GM12873 (cell line): Measurements from ENCODE around the gene AGPAT4.

Source experiments
- TF ChIP-seq, protein P1 (sequence below): IDR thresholded peaks from 2 replicates; pipeline ENCODE4 v1.5.1; 2012; ENCODE audit warnings: low read depth, mild to moderate bottlenecking, moderate library complexity, low read length, control low read depth; ENCODE audit not compliant: insufficient read depth; ENCODE audit errors: missing control alignments

AGPAT4 gene

DNA sequence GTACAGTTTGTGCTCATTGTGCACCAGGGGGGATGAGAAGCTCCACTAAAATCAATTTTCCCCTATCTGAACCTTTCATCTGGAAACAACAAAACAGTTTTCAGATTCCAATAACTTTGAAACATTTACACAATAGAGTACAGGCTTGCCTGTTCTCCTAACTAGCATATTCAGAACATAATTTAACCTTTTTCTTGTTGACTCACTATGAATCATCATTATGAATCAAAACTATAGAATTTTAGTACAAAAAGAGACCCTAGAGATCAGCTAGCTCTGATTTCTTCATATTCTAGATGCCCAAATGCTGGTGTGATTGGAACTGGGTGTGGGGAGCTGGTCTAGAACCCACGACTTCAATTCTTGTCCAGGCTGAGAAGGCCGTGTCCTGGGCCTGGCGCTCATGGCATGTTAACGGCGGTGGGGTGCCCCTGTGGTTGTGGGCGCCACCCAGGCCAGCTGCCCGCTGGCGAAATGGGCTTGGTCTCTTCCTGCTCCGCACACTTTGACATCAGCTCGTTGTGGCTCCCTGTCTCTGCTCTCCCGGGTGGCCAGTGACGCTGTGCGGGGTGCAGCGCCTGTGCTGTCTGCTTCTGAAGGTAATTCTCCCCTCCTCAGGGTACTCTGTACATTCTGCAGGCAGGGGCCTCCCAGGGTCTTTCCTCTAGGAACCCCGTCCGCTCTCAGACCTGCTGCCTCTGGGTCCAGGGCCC lies 29.9 kb upstream of the AGPAT4 start:
- TF ChIP-seq, protein P1, sequence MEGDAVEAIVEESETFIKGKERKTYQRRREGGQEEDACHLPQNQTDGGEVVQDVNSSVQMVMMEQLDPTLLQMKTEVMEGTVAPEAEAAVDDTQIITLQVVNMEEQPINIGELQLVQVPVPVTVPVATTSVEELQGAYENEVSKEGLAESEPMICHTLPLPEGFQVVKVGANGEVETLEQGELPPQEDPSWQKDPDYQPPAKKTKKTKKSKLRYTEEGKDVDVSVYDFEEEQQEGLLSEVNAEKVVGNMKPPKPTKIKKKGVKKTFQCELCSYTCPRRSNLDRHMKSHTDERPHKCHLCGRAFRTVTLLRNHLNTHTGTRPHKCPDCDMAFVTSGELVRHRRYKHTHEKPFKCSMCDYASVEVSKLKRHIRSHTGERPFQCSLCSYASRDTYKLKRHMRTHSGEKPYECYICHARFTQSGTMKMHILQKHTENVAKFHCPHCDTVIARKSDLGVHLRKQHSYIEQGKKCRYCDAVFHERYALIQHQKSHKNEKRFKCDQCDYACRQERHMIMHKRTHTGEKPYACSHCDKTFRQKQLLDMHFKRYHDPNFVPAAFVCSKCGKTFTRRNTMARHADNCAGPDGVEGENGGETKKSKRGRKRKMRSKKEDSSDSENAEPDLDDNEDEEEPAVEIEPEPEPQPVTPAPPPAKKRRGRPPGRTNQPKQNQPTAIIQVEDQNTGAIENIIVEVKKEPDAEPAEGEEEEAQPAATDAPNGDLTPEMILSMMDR = no peak

DNA sequence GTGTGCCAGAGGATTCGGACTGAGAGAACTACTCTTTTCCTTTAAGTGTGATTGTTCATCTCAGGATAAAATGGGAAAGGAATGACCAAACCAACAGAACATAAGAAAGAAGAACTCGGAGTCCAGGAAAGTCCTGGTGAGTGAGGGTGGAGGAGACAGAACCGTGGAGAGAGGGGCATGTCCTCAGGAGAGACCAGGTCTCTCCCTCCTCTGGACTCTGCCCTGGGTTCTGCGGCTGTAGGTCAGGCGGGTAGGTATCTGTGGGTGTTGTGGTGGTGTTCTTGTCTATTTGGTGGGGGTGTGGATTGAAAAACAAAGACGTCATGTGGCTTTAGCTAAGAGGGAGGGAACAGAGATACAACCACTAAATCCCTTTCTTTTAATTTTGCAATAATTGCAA lies 29.1 kb upstream of the AGPAT4 start:
- TF ChIP-seq, protein P1 = no peak

DNA sequence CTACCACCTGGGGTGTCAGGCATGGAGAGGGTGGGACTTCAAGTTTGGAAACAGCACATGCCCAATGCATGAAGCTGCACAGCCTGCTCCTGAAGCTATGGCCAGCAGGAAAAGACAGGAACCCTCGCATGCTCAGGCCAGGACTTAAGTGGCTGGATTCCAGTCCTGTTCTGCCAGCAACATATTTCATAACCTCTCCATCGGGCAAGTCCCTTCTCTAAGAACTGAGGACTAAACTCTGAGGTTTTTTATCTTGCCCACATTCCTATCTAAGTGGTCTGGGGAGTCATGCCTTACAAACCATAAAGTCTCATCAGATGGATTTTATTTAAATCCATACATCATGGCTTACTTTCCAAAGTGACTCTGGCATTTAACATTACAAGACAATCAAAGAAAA lies 27.5 kb upstream of the AGPAT4 start:
- TF ChIP-seq, protein P1 = no peak

DNA sequence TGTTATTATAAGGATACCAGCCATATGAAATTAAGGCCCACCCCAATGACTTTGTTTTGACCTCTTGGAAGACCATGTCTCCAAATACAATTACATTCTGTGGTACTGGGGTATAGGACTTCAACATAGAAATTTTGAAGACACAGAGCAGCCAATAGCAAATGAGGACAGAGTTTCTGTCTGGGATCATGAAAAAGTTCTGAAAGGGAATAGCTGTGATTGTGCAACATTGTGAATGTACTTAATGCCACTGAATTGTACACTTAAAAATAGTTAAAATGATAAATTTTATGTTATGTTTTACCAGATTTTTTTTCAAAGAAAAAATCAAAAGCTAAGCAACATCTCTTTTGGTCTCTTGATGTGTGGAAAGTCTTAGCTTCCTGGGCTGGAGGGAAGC lies 27.0 kb upstream of the AGPAT4 start:
- TF ChIP-seq, protein P1 = no peak

DNA sequence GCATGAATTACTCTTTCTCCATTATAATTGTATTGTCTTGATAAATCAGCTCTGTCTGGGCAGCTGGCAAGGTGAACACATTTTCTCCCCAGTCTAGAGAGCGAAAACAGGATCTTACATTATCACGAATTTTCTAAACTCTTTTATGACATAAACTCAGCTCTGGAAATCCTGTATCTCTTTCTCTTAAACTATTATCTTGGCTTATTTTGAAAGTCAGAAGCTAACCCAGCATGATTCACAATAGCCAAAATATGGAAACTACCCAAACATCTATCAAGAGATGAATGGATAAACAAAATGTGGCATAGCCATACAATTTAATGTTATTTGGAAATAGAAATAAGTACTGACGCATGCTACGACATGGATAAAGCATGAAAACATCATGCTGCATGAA lies 25.9 kb upstream of the AGPAT4 start:
- TF ChIP-seq, protein P1 = no peak

DNA sequence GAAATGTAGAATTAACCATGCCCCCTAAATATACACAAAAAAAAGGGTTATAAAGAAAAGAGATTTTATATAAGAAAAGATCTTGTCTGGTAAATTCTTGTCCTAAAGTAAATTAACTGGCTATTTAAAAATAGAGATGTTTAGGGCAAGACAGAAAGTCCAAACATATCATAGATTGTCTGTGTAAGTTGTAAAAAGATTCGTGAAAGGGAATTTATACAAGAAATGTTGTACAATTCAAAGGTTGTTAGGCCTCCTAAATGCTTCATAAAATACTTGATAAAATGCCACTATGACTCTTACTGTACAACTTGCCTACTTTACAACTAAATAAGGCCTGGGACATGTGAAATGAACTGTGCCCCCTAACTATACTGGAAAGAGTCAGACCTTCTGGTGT lies 21.9 kb upstream of the AGPAT4 start:
- TF ChIP-seq, protein P1 = no peak

DNA sequence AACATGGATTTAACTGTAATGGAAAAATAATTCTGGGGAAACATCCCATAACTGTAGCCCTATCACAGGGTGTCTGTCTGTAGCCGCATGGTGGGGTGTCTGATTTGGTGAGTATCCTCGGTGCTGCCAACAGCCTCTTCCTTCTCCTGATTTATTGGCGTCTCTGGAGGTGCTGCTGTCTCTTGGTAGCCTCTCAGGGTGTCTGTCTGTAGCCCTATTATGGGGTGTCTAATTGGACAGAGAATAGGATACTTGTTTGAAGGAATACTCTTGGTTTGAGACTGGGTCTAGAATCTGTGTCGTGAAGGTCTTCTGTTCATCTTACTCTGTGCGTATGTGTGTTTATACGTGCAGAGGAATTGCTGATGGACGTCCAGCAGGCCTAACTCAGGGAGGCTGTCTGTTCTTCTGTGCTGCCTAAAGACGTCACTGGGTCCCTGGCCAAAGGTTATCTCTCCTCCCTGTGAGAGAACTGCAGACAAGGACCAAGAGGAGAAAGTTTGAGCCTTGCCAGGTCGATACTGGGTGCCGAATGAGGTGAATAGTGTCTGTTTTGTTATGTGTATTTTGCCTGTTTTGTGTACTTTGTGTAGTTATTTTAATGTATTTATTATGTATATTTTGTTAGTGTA lies 18.9 kb upstream of the AGPAT4 start:
- TF ChIP-seq, protein P1 = no peak
